ENCODE data around the gene PIR.

Gene PIR

DNA sequence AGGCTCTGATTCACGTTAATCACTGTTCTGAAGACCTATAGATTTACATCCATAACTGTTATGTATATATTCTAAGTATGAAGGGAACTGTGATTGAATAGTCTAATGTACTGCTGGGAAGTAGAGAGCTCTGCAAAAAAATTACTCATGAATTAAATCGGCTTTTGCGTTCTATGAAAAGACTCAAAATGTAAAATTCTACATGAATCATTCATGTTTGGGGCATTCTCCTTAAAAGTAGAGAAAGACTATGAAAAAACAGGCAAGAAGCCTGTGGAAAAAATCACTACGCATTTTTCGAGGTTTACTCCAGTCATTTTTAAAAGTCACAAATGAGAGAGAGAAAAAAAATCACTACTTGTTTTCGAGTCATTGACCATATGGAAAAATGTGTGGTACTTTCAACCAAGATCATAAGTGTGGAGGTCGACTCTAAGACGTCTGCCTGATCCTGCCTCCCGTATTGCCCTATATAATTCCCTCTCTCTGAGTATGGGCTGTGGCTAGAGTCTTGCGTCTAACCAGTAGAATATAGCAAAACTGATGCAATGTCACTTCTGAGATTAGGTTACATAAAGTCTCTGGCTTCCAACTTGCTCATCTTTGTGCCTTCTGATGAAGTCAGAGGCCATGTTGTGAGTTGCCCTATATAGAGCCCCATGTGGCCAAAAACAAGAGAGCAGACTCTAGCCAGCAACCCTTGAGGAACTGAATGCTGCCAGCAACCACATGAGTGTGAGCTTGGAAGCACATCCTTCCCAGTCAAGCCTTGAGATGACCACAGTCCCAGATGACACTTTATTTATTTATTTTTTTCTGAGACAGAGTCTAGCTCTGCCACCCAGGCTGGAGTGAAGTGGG, 76.8 kb downstream of the PIR start:
- DNase-seq (ENCODE audit: low read depth), result no peak

DNA sequence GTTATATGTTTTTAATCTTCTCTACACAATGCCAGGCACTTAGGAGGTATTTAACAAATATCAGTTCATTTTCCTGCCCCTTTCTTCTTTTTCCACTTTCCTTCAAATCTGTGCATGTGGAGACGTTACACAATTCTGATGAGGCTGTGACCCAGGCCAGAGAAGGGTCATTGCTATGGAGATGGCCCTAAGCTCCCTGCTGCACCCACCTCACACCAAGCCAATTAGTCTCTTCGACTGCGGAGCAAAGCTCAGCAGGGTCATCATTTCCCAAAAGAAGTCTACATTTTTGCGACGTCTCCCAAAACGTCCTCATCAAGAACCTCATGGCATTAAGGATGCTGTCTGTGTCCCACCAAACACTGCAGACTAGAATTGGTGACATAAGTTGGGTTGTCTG, 80.0 kb downstream of the PIR start:
- no peak for DNase-seq (ENCODE audit: low read depth)

DNA sequence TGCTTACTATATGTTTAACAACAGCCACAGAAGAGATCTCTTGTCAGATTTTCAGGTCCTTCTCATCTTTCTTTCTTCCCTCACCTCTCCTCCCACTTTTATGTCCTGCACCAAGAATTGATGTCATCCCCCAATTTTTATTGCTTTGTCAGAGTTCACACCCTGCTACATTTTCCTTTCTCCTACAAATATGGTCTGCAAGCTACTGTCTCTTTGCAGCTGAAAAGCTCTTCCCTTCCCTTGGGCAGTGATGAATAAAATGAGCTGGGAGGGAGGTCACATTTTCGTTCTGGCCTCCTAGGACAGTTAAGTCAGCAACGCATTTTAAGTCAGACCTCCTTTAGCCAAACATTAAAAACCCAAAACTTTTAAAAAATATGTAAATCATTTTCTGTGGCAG, 82.2 kb downstream of the PIR start:
- no peak for DNase-seq (ENCODE audit: low read depth)

DNA sequence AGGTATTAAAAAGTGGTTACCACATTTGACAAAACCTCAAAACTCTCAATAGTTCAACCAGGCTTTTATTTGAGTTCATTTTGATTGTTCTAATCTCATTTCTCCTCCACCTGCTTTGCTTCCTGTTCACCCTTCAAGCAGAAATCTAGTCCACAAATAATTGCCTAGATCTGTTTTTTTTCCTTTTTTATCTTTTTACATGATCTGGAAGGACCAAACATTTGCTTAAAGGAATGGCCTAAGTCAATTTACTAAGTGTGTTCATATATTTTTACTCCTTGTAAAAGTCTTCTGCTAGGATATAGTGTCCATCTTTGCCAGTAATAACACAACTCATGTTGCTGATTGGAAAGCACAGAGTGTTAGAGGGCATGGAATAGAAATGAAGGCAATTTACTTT, 82.7 kb downstream of the PIR start:
- no peak for DNase-seq (ENCODE audit: low read depth)

DNA sequence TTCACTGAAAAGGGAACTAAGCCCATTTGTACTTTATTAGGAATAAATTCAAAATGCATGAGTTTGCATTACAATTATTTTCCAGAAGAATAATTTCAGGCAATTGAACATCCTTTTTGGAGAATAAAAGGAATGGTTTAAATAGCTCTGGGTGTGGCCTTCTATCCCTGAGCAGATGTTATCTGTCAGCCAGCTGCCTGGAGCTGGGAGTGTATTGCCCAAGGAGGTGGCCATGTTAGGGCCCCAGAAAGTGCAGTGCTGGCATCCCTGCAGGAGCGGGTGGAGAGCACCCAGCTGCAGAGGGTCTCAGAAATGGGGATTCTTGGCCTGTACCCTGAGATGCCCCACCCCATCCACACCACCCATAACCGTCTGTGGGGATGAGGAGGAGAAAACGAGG, 87.3 kb downstream of the PIR start:
- DNase-seq (ENCODE audit: low read depth), result no peak

DNA sequence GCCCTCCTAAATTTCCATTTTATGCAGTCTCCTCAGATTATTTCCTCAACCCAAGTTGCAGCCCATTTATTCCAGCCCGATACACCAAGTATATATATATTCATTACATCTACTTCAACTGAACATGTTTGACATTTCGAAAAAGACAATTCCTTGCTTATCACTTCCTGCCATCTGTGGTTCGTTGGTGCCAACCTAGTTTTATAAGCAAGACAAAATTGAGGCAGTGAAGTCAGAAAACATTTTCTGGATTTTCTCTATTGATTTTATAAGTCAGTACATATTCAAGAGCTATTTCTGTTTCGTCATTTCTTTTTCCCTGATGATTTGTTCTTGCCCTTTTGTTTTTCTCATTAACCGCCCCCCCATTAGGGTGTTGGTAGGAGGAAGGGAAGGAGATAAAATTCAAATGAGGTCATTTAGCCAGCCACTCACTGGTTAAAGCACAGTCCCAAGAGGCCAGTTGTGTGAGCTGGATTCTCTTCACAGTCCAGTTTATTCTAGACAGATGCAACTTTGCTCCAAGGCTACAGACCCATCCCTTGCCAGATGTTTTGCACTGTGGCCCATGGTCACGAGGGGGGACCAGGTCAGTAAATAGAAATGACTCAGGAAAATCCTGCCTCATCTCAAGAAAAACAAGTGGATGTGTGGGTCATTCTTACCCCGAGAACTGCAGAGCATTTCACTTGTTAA, 88.6 kb downstream of the PIR start:
- DNase-seq (ENCODE audit: low read depth), result no peak

DNA sequence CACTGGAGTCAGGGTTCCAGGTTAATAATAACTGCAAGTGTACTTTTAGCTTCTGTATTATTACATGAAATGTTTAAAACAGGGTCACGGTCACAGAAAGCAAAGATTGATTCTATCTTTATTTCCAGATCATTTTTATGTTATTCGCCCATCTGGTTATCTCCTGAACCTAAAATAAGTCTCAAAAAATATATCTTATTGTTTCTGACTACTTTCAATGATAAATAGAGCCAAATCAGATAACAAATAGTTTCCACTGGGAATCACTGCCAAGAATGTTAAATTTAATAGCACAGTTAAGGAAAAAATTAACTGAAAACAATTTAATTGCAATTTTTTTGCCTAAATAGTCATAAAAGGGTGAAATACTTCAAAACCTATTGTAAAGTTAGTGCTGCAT, 91.8 kb downstream of the PIR start:
- no peak for DNase-seq (ENCODE audit: low read depth)

DNA sequence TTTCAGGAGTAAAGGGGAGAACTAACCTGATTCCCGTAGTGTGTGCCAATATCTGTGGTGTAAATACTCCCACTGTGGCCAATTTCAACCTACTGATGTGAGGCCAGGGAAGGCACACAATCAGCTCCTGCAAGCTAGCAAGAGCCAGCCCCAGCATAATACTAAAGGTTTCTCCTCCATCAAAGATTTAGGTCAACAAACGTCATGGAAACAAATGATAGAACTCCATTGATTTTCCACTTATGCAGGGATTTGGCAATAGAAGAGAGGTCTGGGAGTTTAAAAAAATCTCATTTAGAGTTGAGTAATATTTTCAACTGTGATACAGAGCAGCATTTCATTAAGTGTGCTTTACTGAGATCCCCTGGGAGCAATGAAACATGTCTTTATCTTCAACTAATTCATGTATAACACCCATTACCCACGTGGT, 93.2 kb downstream of the PIR start:
- no peak for DNase-seq (ENCODE audit: low read depth)

DNA sequence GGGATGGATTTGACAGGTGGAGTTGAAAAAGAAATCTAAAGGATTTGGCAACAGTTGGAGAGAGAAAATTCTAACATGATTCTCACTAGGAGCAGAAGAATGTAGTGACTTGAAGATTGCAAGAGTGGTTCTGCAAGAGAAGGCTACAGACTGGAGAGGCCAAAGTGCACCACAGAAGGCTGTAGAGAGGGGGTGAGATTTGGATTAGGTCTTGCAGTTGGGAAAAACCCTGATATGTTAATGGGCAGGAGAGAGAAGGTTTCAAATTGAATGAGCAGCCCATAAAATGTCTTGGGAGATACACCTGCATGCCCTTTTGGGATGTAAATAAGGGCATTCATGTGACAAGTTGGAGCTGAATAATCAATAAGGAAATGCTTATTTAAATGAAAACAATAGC, 94.3 kb downstream of the PIR start:
- DNase-seq (ENCODE audit: low read depth), result no peak

DNA sequence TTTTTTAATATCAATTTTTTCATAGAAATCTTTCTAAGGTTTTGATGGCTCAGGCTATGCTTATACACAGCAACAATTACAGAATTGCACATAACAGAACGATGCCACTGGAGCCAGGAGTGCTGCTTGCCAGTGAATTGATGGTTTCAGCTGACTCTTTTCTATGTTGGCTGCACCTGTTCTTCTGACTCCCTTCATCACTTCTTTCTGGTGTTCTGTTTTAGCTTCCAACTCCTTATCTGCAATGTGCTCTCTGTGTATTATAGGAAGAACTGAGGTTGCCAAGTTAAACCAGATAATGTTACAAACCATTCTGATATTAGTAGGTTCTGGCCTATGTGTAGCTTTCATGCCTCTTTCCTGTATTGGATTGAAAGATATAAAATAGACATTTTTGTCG, 97.3 kb downstream of the PIR start:
- no peak for DNase-seq (ENCODE audit: low read depth)

DNA sequence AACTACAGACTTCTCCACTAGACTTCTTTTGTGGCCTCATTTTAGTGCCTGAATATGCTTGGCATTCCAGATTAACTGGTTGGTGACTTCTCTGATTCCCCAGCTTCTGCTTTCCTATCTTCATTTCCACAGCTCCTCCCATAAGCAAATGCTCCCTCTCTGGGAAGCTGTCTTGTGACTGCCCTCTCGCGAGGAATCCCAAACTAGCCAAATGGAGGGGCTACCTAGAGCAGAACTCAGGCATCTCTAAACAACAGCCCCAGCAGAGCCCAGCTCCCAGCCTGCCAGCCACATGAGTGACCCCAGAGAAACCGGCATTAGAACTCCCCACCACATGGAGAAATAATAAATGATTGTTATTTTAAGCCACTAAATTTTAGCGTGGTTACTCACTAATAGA, 101.3 kb downstream of the PIR start:
- no peak for DNase-seq (ENCODE audit: low read depth)

DNA sequence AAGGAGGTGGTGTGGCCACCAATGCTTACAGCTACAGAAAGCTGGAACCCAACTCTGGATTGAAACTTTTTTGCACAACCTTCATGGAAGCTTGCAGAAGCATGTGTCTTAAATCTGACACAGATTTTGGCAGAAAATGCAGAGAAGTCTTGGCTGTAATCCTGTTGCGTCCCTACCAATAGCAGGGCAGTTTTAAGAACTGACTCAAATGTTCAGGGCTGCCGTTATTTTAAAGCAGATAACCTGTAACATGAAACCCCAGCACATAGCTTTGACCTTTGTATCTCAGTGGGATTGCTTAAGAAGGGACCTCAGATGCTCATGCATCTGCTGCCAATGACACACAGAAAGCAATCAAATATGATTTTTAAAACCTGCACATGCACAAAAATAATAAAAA, 108.8 kb downstream of the PIR start, which contains the start of gene VEGFD:
VEGFD (minus strand) TSS at position 110 of the 400 bp plus-strand sequence. CDS start 467 bp downstream, outside the sequence.
- no peak for DNase-seq (ENCODE audit: low read depth)

DNA sequence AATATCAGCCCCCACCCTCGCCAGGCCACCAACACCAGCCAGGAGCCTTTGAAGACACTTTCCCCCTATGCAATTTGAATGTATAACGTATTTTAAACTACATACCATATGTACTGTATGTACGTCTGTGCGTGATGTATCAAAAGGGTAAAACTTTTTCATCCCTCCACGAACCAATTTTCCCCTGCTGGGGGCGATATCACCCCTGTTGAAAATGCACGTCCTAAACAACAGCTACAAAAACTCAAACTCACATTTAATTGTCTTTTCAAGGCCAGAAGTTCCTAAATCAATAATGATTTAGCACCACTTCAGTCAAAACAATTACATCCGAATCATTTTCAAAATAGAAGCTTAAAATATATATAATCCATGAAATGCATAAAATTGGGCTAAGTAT, 110.3 kb downstream of the PIR start:
- no peak for DNase-seq (ENCODE audit: low read depth)

DNA sequence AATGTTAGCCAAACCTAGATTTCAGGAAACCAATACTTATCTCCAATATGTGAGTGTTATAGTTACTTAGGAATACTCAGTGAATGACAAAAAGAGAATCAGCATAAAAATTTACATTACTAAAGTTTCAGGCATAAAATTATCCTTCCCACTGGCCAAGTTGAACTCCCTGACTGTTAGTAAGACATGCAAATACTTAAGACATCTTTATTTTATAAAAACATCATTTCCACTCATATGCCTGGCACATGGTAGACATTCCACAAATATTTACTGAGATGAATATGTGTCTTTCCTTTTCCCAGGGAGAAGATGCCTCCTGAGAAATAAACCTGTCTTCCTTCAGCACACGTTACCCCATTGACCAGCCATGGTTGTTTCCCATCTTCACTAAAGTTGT, 116.2 kb downstream of the PIR start:
- DNase-seq (ENCODE audit: low read depth), result no peak

DNA sequence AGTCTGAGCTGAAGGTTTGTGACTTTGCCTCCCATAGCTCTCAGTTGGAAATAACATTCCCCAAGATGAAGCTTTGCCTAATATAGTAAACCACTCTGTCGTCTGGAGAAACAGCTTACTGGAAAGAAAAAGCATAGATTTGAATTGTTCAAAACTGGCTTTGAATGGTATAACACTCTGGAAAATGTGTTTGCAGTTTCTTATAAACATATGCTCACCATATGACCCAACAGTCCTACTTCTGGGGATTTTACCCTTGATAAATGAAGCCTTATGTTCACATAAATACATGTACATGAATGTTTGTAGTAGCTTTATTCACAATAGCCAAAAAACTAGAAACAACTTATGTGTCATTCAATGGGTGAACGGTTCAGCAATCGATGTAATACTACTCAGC, 119.2 kb downstream of the PIR start:
- DNase-seq (ENCODE audit: low read depth), result no peak

DNA sequence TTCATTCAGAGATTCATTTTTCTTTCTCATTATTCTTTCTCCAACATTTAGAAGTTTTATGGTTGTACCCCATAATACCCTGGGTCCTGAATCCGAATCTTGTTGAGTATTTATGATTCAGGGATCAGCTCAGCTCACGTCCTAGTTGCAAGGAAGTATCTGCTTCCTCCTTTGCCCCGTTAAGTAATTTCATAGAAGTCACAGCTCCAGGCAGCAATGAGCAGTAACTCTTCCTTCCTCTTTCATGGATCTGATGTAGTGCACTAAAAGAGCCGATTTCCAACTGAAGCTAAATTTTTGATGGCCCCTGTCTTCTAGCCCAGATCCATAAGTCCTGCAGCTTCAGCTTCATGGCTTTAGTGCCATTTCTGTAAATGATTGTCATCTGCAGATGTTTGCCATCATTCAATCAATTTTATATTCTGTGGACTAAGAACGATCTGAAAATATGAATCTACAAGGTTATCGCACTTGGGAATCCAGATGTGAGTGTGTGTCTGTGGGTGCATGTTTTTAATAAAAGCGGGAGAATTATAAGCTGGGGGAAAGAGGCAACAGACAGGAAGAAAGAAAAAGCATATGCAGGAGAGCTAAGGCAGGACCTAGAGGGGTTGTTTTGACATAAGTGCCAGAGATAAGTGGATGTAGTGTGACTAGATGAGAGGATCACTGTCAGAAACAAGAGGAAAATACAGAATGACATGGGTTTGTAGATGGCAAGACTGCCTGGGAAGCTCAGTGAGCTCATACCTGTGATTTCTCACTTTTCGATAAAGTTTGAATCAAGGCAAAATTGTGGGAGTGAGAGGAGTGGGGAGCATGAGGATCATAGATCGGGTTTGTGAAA, 126.4 kb downstream of the PIR start:
- no peak for DNase-seq (ENCODE audit: low read depth)

DNA sequence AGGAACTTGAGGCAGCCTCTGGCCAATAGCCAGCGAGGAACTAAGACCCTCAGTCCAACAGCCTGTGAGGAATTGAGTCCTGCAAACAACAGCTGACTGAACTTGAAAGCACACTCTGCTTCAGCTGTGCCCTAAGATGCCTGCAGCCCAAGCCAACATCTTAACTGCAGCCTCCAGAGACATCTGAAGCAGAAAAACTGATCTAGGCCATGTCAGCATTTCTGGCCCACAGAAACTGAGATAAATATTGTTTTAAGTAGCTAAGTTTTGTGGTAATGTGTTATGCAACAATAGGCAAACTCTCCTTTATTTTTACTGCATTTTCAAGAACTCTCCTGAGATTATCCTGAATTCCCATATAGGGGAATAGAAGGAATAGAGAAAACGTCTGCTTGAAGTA, 133.4 kb downstream of the PIR start:
- DNase-seq (ENCODE audit: low read depth), result no peak

DNA sequence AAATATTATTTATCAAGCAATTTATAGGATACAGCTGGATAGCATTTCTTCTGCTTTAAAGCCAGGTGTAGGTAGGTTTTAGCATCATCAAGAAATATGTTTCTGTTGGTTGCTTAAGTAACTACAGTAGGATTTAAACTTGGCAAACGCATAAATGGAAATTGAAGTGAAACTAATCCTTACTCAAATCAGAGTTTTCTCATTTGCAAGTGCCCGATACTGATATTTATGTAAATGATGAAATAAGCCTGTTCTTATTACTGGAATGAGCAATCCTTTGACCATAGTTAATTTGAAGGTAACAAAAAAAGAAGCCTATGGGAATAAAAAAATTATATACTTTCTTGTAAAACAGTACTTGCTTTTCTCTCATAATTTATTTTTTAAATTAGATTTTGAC, 134.6 kb downstream of the PIR start:
- DNase-seq (ENCODE audit: low read depth), result no peak

DNA sequence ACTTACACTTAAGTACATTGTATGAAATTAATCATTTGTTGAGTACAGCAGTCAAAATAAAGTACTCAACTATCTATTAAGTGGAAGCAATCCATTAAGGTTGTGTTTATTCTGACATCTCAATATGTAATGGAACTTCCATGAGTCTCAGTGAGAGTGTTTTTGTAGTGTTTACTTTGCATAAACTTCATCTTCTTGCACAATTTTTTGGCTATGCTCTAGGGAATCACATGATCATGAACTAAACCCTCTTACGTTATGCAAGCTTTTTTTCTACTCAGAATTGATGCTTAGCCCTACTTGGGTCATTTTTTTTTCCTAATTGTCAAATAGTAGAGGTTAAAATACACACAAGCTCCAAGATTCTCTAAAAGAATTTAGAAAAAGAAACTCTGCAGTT, 136.7 kb downstream of the PIR start:
- DNase-seq (ENCODE audit: low read depth), result no peak

DNA sequence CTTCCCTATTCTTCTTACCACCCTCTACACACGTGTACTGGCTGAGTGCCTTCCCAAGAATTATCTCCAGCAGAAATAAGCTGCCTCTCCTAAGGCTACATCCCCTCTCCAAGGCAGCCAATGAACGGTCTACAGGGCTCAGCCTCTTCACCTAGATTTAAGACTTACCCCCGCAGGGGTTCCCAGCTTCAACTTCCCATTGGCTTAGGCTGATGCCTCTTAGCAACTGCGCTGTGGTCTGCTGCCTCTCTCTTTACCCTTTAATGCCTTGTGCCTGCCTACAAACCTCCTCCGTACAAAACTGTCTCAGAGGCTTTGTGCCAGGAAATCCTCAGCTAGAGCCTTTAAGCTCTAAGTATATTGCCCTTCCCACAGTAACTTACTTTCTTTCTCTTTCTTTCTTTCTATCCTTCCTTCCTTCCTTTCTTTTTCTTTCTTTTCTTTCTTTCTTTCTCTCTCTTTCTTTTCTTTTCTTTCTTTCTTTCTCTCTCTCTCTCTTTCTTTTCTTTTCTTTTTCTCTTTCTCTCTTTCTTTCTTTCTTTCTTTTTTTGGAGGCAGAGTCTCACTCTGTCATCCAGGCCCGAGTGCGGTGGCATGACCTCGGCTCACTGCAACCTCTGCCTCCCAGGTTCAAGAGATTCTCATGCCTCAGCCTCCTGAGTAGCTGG, 142.7 kb downstream of the PIR start:
- DNase-seq (ENCODE audit: low read depth), result no peak

DNA sequence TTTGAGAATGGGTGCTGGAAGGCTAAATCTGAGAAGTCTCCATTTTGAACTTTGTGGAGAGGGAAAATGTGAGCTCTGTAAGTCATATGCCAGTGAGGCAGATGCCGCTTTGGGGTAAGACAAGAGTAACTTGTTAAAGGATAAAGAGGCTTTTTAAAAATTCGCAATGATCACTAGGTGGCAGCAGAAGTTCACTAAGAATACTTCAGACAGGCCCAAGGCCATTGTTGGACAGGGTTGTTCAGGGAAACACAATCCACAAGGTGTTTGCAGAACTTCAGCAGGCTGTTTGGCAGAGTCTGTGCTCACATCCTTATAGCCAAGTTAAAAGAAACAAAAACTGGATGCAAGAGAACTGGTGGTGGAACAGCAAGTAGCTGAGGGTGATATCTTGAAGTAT, 144.1 kb downstream of the PIR start:
- no peak for DNase-seq (ENCODE audit: low read depth)

DNA sequence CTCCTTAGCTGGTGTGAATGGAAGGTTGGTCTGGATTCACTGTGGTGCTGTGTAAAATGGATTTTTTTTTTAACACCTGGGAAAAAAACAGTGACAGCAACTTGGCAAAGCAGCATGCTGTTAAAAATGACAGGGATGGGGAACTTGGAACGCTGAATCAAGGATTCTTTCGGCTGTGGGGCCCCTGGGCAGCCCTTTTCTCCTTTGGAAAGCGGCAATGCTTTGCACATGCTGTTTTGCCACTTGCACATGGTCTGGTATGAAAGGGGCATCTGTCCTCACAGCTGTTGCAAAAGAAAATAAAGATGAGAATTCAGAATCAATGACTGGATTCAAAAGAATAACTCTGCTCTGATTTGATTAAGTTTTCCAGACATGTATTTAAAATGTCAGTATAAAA, 147.2 kb downstream of the PIR start:
- DNase-seq (ENCODE audit: low read depth), result no peak
